ENCODE results near the gene CD320. TPM values are rescaled to one million over a fixed set of nuclear protein-coding genes. Genes with fewer than 3 reads are reported as not detected.

CD320 gene
- total RNA-seq, 1 donor from 2014 or later: 31.8 TPM

- H3K27ac ChIP-seq (replicated peaks): no peak overlapping the region
These were observed 48.3 kb downstream of the CD320 start for GRCh38 chr19:8259922-8260247.

GRCh38 chr19:8259142-8259921 is 48.8 kb downstream of the CD320 start:
- no peak for TF ChIP-seq CTCF (IDR thresholded peaks at IDR 0.05; ENCODE audit: borderline replicate concordance)
- intact Hi-C loops (cut with micrococcal nuclease): no loop called here
- Histone ChIP-seq H3K4me1 (no peaks in the 10 kb centered on the region), H3K27ac (replicated peaks) (no peak overlapping the region), H3K4me3 (no peak overlapping the region), H3K27me3 (ENCODE audit: low read depth) (no peaks in the 10 kb centered on the region), H3K36me3 (peaks cover 58% of the 10 kb centered on the region), H3K9me3 (replicated peaks) (no peaks in the 10 kb centered on the region)
- no peak for DNase-seq

More at GRCh38 chr19:8259922-8260247, 48.3 kb downstream of the CD320 start:
- H3K36me3 ChIP-seq: peaks cover 52% of the 10 kb centered on the region
- no peak for DNase-seq
- no peak for TF ChIP-seq CTCF (IDR thresholded peaks at IDR 0.05; ENCODE audit: borderline replicate concordance)
- intact Hi-C loops (cut with micrococcal nuclease): no loop called here
- H3K4me1 ChIP-seq: no peaks in the 10 kb centered on the region
- H3K9me3 ChIP-seq (replicated peaks): no peaks in the 10 kb centered on the region
- H3K4me3 ChIP-seq: no peak overlapping the region
- H3K27me3 ChIP-seq (ENCODE audit: low read depth): no peaks in the 10 kb centered on the region

- no peaks in the 10 kb centered on the region for H3K27me3 ChIP-seq (ENCODE audit: low read depth)
- TF ChIP-seq CTCF (IDR thresholded peaks at IDR 0.05; ENCODE audit: borderline replicate concordance): no peak
- intact Hi-C loops (cut with micrococcal nuclease): no loop called here
- H3K27ac ChIP-seq (replicated peaks): no peak overlapping the region
- no peak for DNase-seq
- H3K9me3 ChIP-seq (replicated peaks): no peaks in the 10 kb centered on the region
- H3K4me3 ChIP-seq: no peak overlapping the region
- peaks cover 8% of the 10 kb centered on the region for H3K4me1 ChIP-seq
- H3K36me3 ChIP-seq: peaks cover 52% of the 10 kb centered on the region
These were observed 51.1 kb downstream of the CD320 start for GRCh38 chr19:8257052-8257443.

- no peak for TF ChIP-seq CTCF (IDR thresholded peaks at IDR 0.05; ENCODE audit: borderline replicate concordance)
- H3K27me3 ChIP-seq (ENCODE audit: low read depth): no peaks in the 10 kb centered on the region
- peaks cover 46% of the 10 kb centered on the region for H3K36me3 ChIP-seq
- H3K4me1 ChIP-seq: peaks cover 14% of the 10 kb centered on the region
- H3K27ac ChIP-seq (replicated peaks): no peak overlapping the region
- H3K9me3 ChIP-seq (replicated peaks): no peaks in the 10 kb centered on the region
- no peak for DNase-seq
- no peak overlapping the region for H3K4me3 ChIP-seq
- intact Hi-C loops (cut with micrococcal nuclease): no loop called here
These were observed 51.7 kb downstream of the CD320 start for GRCh38 chr19:8256276-8257051.

GRCh38 chr19:8255426-8256125 is 52.6 kb downstream of the CD320 start:
- Histone ChIP-seq H3K4me1 (peaks cover 20% of the 10 kb centered on the region), H3K27ac (replicated peaks) (no peak overlapping the region), H3K27me3 (ENCODE audit: low read depth) (no peaks in the 10 kb centered on the region), H3K9me3 (replicated peaks) (no peaks in the 10 kb centered on the region), H3K4me3 (no peak overlapping the region), H3K36me3 (peaks cover 45% of the 10 kb centered on the region)
- no peak for DNase-seq
- no peak for TF ChIP-seq CTCF (IDR thresholded peaks at IDR 0.05; ENCODE audit: borderline replicate concordance)
- intact Hi-C loops (cut with micrococcal nuclease): no loop called here

All from left ventricle myocardium inferior (tissue), 1 donor.